GM23248 (cell line): ENCODE data around the gene SLC22A3.

Experiments
- EZH2 ChIP-seq: fragments of 200-600 bp; sonication (generic); IDR thresholded peaks from 2 replicates; pipeline ENCODE4 v1.6.1; 2018; ENCODE audit warnings: antibody characterized with exemption, mild to moderate bottlenecking; ENCODE audit not compliant: insufficient read depth, poor library complexity, severe bottlenecking
- EZH2phosphoT487 ChIP-seq: fragments of 200-600 bp; sonication (generic); IDR thresholded peaks from 2 replicates; pipeline ENCODE4 v1.6.1; 2018; ENCODE audit warnings: antibody characterized with exemption, moderate library complexity, mild to moderate bottlenecking, low read depth; ENCODE audit not compliant: insufficient read depth

- TF ChIP-seq EZH2 (no peak), EZH2phosphoT487 (no peak)
These were observed 106.9 kb downstream of the SLC22A3 start for GRCh38 chr6:160455081-160455480.
